Measurements from ENCODE around the gene BCL2. TPM values are rescaled to one million over a fixed set of nuclear protein-coding genes. Genes with fewer than 3 reads are reported as not detected.

Gene BCL2
- total and polyA plus RNA-seq, 9 of the 15 experiments (the other 6 are each of a cell fraction or from before 2014, with no cell fraction given), result 0.10 to 1.1 (median 0.65) TPM

GRCh38 chr18:63366213-63367052 lies 46.9 kb upstream of the BCL2 start (continued):
- no peak for TF ChIP-seq E2F6 (IDR thresholded peaks at IDR 0.05; ENCODE audit: borderline replicate concordance in 1 of 2, extremely low read depth in 1 of 2, insufficient read depth in 1 of 2, insufficient read length in 1 of 2, low read depth in 1 of 2, low read length in 1 of 2, poor library complexity in 1 of 2, severe bottlenecking in 1 of 2)
- TF ChIP-seq ETV5 (CRISPR knock-in tag; IDR thresholded peaks at IDR 0.05; ENCODE audit: low read depth), result peak; percentile 67; the same call in 1 of the 2 replicates
- TF ChIP-seq ZNF655 (CRISPR knock-in tag; IDR thresholded peaks at IDR 0.05), result no peak
- no peak for TF ChIP-seq POLR2H (tag; IDR thresholded peaks at IDR 0.05; ENCODE audit: low read depth)
- TF ChIP-seq U2AF2 (optimal IDR thresholded peaks at IDR 0.05; ENCODE audit: low read depth, low read length), result no peak
- no peak for TF ChIP-seq RHOXF2B (CRISPR knock-in tag; conservative IDR thresholded peaks at IDR 0.05)
- TF ChIP-seq E2F5 (CRISPR knock-in tag; IDR thresholded peaks at IDR 0.05), result no peak
- TF ChIP-seq ZNF354B (CRISPR knock-in tag; IDR thresholded peaks at IDR 0.05), result no peak
- no peak for TF ChIP-seq HDAC8 (tag; IDR thresholded peaks at IDR 0.05)
- no peak for TF ChIP-seq SRSF7 (optimal IDR thresholded peaks at IDR 0.05; ENCODE audit: low read depth, low read length)
- TF ChIP-seq ZNF280A (IDR thresholded peaks at IDR 0.05; ENCODE audit: low read depth, partially characterized antibody), result no peak
- no peak for TF ChIP-seq E4F1 (CRISPR knock-in tag; IDR thresholded peaks at IDR 0.05; ENCODE audit: borderline replicate concordance)
- no peak for TF ChIP-seq ID3 (CRISPR knock-in tag; IDR thresholded peaks at IDR 0.05)
- TF ChIP-seq ID3 (tag; IDR thresholded peaks at IDR 0.05), result no peak
- TF ChIP-seq RBFOX2 (IDR thresholded peaks at IDR 0.05; ENCODE audit: low read depth, low read length), result no peak
- no peak for TF ChIP-seq RFX1 (IDR thresholded peaks at IDR 0.05)
- no peak for TF ChIP-seq EP400 (IDR thresholded peaks at IDR 0.05)
- no peak for TF ChIP-seq ZNF75A (CRISPR knock-in tag; IDR thresholded peaks at IDR 0.05)
- TF ChIP-seq ZNF583 (CRISPR knock-in tag; IDR thresholded peaks at IDR 0.05), result no peak
- no peak for TF ChIP-seq ZNF311 (CRISPR knock-in tag; IDR thresholded peaks at IDR 0.05)

Measured in K562 (cell line).